ENCODE measurements around the gene GNG2.

Gene GNG2

DNA sequence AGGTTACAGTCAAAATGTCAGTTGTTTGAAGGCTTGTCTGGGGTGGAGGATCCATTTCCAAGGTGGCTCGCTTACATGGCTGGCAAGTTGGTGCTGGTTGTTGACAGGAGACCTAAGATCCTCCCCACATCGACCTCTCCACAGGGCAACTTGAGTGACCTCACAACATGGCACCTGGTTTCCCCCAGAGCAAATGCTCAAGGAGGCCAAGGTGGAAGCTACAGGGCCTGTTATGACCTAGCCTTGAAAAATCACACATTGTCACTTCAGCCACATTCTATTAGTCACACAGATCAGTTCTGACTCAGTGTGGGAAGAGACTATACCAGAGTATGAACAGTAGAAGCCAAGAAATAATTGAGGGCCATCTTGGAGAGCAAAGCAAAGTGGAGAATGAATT lies 11.3 kb upstream of the GNG2 start:
- DNase-seq (ENCODE audit: low read depth): no peak
- TF ChIP-seq, protein P1, sequence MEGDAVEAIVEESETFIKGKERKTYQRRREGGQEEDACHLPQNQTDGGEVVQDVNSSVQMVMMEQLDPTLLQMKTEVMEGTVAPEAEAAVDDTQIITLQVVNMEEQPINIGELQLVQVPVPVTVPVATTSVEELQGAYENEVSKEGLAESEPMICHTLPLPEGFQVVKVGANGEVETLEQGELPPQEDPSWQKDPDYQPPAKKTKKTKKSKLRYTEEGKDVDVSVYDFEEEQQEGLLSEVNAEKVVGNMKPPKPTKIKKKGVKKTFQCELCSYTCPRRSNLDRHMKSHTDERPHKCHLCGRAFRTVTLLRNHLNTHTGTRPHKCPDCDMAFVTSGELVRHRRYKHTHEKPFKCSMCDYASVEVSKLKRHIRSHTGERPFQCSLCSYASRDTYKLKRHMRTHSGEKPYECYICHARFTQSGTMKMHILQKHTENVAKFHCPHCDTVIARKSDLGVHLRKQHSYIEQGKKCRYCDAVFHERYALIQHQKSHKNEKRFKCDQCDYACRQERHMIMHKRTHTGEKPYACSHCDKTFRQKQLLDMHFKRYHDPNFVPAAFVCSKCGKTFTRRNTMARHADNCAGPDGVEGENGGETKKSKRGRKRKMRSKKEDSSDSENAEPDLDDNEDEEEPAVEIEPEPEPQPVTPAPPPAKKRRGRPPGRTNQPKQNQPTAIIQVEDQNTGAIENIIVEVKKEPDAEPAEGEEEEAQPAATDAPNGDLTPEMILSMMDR (IDR thresholded peaks at IDR 0.05; ENCODE audit: control insufficient read depth, extremely low read depth, insufficient read depth): no peak
- no peak overlapping the region for H3K4me3 ChIP-seq (ENCODE audit: low read depth, low read length)

DNA sequence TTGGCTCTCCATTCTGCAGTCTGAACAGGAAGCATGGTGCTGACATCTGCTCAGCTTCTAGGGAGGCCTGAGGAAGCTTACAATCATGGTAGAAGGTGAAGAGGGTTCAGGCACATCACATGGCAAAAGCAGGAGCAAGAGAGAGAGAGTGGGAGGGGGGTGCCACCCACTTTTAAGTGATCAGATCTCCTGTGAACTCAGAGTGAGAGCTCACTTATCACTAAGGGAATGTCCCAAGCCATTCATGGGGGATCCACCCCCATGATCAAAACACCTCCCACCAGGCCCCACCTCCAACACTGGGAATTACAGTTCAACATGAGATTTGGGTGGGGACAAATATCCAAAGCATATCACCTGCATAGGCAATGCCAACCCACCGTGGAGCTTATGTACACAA lies 9.8 kb upstream of the GNG2 start:
- no peak for DNase-seq (ENCODE audit: low read depth)
- TF ChIP-seq, protein P1 (IDR thresholded peaks at IDR 0.05; ENCODE audit: control insufficient read depth, extremely low read depth, insufficient read depth): no peak
- H3K4me3 ChIP-seq (ENCODE audit: low read depth, low read length): no peak overlapping the region

DNA sequence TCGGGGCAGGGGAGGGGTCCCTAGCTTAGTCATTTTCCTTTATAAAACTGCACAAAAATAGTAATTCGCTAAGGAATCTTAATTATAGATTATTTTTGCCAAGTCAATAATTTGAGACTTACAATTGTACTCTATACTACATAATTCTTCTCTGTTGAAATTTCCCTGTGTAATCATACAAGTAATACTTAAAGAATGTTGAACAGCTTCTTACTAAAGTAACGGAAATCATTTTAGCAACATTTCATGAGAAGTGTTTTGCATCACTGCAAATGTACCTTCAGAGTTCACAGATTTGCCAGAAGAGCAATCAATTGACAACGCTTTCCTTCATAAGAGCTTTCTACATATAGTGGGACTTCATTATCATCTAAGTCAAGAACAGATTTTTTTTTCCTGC lies 7.9 kb upstream of the GNG2 start:
- H3K4me3 ChIP-seq (ENCODE audit: low read depth, low read length): no peak overlapping the region
- TF ChIP-seq, protein P1 (IDR thresholded peaks at IDR 0.05; ENCODE audit: control insufficient read depth, extremely low read depth, insufficient read depth): no peak
- DNase-seq (ENCODE audit: low read depth): no peak

DNA sequence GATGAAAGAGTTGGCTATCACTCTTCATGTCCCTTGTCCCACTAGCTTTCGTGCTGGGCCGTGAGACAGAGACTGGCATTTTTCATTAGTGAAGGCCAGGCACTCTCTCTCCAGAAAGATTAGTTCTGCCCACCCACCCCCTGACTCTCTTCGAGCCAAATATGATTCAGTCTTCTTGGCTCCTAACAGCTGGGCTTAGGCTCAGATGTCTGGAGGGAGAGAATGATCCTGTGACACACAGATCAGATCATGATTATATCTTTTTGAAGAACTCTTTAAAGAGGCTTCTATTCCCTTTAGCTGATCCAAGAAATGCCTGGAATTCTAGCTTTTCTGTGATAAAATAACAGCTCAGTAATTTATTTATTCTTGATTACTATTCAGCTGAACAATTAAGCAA lies 5.2 kb upstream of the GNG2 start:
- no peak overlapping the region for H3K4me3 ChIP-seq (ENCODE audit: low read depth, low read length)
- TF ChIP-seq, protein P1 (IDR thresholded peaks at IDR 0.05; ENCODE audit: control insufficient read depth, extremely low read depth, insufficient read depth): no peak
- no peak for DNase-seq (ENCODE audit: low read depth)

DNA sequence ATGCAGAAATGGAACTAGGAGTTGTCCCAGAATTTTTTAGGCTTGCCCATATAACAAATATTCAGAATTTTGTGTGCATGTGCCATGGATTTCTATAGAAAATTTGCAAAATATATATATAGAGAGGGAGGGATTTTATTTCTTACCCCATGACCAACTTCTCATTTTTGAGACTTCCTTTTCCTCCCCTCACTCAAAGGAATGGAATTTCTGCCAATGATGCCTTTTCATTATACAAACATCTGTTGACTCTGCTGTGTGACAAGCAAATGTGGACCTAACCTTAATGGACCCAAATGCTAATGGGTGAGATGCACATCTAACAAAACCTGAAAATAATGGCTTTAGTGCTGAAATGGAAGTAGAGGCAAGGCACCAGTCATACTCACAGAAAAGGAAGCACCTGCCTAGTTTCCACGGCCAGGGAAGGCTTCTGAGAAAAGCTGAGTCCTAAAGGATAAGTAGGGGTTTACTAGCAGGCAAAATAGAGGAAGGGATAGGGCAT lies 3.6 kb upstream of the GNG2 start:
- DNase-seq (ENCODE audit: low read depth): no peak
- TF ChIP-seq, protein P1 (IDR thresholded peaks at IDR 0.05; ENCODE audit: control insufficient read depth, extremely low read depth, insufficient read depth): no peak
- no peak overlapping the region for H3K4me3 ChIP-seq (ENCODE audit: low read depth, low read length)

DNA sequence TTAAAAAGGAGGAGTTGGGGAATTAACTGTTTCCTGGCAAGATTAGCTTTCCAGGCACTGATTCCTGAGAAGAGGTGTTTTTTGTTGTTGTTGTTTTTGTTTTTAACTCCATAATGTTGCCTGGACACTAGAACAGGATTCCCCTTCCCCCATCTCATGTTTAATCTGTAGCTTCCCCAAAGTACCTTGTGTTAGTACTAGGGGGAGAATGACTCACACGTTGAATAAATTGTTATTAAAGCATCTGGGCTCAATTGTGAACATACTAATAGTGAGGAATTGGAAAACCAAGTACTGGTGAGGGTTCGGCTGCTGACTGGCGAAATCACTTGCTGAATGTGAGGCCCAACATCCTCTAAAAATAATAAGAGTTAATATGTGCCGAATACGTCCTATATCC lies 1.3 kb upstream of the GNG2 start:
- no peak for DNase-seq (ENCODE audit: low read depth)
- H3K4me3 ChIP-seq (ENCODE audit: low read depth, low read length): no peak overlapping the region
- TF ChIP-seq, protein P1 (IDR thresholded peaks at IDR 0.05; ENCODE audit: control insufficient read depth, extremely low read depth, insufficient read depth): no peak

DNA sequence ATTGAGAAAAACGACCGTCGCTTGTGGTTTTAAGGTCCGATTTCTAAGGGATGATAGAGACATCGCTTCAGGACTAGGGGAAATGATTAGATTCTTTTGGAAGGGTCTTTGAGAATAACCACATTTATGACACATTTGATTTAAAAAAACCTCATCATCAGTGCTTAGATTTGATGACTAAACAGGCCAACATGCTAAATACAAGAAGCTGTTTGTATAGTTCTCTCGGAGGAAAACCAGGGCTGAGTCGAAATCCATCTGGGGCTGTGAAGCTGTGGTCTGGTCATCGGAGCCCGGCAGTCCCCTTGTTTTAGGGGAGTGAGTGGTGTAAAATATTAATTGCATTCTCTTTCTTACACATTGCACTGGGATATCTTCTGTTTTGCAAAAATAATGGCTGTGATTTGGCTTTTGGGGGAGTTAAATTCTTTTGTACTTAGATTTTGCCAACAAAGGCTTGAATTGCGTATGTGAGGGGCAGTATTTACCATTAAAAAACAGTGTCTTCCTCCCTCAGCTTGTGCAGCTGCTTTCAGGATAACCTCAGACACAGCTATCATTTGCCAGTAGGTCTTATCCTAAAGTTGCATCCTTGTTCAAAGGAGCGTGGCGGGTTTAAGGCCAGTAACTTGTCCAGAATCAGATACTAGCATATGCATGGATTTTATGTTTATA lies 550 bp downstream of the GNG2 start:
- H3K4me3 ChIP-seq (ENCODE audit: low read depth, low read length): no peak overlapping the region

More for the DNA sequence above, 550 bp downstream of the GNG2 start:
- DNase-seq (ENCODE audit: low read depth): no peak
- TF ChIP-seq, protein P1 (IDR thresholded peaks at IDR 0.05; ENCODE audit: control insufficient read depth, extremely low read depth, insufficient read depth): no peak

Data from LNCaP clone FGC (cell line).